WI38 (cell line): ENCODE data around the gene LSAMP.

Source experiments
- H3K4me3 ChIP-seq: 2 replicates; pipeline ENCODE4 v1.5.1; 2011; ENCODE audit warnings: low read depth, mild to moderate bottlenecking, control low read depth, low read length
- TF ChIP-seq, protein P1 (sequence below): IDR thresholded peaks from 2 replicates; pipeline ENCODE4 v1.5.1; 2012; ENCODE audit warnings: low read depth, mild to moderate bottlenecking, control low read depth, low read length

The LSAMP gene

DNA sequence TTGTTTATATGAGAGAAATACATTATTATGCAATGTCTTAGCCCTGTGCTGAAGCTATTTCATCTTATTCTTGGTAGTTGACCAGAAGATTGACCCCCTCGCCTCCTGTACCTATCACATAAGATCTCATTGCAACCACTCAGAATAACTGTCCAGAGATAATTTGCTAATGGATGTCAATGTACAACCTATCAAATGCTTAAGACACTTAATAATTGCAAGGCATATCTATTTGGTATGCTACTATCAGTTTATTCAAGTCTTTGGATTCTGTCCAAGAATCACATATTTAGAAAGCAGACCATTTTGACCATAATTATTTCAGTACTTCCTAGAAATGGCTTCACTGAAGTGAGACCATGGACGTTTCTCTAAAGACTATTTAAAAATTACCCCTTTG, 580.4 kb downstream of the LSAMP start:
- H3K4me3 ChIP-seq, result no peak overlapping the region

DNA sequence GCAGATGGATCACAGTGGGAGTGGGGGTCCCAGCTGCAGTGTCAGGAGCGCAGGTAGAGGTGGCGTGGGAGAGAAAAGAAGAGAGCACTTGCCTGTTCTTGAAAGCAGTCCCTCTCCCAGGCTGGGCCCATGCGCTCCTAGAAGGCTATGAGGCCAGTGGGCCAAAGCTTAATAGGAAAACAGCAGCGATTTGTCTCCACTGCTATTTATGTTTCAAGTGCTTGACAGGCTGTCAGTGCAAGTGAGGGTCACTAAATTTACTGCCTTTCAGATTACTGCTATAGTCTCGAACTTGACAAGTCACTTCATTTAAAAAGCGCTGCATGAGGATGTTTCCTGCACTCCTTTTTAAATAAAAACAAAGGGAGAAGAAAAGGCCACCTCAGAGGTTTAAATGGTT, 582.4 kb downstream of the LSAMP start:
- TF ChIP-seq, protein P1, sequence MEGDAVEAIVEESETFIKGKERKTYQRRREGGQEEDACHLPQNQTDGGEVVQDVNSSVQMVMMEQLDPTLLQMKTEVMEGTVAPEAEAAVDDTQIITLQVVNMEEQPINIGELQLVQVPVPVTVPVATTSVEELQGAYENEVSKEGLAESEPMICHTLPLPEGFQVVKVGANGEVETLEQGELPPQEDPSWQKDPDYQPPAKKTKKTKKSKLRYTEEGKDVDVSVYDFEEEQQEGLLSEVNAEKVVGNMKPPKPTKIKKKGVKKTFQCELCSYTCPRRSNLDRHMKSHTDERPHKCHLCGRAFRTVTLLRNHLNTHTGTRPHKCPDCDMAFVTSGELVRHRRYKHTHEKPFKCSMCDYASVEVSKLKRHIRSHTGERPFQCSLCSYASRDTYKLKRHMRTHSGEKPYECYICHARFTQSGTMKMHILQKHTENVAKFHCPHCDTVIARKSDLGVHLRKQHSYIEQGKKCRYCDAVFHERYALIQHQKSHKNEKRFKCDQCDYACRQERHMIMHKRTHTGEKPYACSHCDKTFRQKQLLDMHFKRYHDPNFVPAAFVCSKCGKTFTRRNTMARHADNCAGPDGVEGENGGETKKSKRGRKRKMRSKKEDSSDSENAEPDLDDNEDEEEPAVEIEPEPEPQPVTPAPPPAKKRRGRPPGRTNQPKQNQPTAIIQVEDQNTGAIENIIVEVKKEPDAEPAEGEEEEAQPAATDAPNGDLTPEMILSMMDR, result no peak
- no peak overlapping the region for H3K4me3 ChIP-seq

More for the DNA sequence above, 580.4 kb downstream of the LSAMP start:
- TF ChIP-seq, protein P1, result no peak

DNA sequence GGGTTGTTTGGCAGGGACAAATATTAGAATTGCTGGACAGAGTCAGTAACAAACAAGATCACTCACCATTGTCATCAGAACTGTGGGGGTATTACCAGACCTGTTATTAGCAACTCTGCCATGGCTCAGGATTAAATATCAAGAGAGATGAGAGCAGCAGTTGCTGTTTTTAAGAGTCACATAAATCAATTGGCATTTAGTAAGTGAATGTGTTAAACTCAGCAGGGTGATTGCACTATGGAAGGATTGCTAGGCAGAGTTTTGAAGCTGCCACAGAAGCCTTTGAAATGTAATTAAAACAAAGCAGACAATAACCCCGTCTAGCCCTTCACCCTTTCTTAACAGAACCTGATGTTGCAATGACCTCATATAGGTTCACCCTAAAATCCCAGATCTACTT, 583.2 kb downstream of the LSAMP start:
- TF ChIP-seq, protein P1, result no peak
- H3K4me3 ChIP-seq, result no peak overlapping the region

DNA sequence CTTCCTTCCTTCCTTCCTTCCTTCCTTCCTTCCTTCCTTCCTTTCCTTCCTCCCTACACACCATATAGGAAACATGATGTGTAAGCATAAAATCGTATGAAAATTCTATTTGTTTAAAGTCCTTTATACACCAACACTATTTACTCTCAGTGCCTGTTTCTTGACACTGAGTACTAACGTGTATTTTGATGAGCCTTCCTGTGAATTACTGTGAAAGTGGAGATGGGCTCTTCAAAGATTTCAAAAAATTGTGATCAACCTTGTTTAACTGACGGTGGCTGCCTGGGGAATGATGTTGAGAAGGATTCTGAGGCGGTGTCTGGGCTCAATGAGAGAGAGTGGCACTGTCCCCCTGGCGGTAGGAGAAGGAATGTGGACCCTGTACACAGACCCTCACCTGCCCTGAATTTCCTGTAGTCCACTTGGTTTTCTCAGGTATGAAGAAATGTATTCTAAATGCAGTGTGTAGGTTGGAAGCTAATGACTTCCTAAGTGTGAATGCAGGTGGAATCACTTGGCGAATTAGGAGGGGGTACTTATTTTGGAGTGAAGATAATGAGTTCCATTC, 584.0 kb downstream of the LSAMP start:
- TF ChIP-seq, protein P1, result 0 out of 2 replicates have a peak, but pooled peaks have one; percentile 19
- no peak overlapping the region for H3K4me3 ChIP-seq

DNA sequence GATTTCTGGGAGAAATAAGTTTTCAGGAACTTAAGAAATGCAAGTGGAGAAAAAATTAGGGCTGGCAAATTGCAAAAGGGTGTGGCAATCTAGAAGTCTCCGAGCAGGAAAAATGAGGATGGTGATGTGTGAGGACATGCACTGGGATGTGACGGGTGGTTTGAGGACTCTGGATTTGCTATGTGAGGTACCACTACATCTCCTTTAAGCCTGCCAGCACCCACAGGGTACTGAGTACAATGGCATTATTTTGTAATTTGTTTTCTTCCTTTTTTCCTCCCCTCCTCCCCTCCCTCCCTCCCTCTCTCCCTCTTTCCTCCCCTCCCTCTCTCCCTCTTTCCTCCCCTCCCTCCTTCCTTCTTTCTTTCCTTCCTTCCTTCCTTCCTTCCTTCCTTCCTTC, 584.5 kb downstream of the LSAMP start:
- TF ChIP-seq, protein P1, result no peak

DNA sequence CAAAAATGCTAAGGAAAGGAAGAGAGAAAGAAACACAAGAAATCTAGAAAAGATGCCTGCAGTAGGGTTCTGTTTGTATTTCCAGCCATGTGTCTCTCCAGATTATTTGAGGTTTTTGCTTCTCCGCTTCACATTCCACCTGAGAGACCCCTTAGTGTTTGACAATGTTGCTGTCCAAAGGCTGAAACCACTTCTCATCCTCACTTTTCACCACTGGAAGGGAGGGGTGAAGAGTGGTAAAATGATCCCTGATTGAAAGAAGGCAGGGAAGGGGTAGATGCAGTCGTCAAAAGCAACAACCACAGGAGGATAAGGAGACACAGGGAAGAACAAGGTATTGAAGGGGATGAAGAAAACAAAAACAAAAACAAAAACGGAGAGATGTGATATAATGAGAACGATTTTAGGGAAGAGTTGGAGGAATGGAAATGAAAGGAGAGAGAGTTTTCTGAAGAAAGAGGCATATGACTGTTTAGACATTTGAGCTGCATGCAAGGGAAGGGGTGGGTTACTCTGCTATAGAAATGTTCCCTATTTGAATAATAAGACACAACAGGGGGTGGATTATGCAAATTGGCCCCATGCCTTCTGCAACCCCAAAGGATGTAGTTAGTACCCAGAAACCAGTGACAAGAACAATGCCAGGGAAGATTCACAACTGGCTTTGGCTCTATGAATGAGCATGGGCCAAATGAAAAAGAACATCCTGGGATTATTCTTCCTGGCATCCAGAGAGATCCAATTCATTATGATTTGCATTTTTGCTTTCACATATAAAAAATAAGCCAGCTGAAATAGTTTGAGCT, 586.1 kb downstream of the LSAMP start:
- TF ChIP-seq, protein P1, result no peak
- H3K4me3 ChIP-seq, result no peak overlapping the region

More for the DNA sequence above, 584.5 kb downstream of the LSAMP start:
- no peak overlapping the region for H3K4me3 ChIP-seq

DNA sequence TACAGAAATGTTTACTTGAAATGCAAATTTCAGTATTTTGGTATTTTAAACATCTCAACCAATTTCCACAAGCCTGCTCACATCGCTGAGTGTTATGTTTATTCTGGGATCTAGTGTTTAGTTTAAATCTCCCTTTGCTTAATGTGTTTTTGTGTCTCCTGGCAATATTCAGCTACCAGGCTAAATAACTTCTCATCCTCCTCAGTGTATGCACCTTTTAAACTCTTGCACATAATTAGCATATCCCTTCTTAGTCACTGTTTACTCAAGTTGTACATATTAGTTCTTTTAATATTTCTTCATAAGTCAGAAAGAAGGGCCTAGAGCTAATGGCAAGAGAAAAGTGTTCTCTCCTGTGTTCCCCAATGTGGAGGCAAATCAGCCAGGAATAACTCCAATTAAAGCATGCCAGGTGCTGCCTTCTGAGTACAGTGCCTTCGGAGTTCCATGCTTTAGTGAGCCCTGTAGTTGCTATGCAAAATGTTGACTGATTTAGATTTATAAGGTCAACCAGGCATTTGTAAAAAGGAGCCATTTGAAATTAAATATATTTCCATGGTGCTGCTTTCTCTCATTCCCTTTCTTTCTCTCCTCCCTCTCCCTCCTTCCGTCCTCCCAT, 587.7 kb downstream of the LSAMP start:
- H3K4me3 ChIP-seq, result no peak overlapping the region
- TF ChIP-seq, protein P1, result no peak
